M059J (cell line): ENCODE data around the gene HIF1AN. TPM values are rescaled to one million over a fixed set of nuclear protein-coding genes. Genes with fewer than 3 reads are reported as not detected.

Experiments used
- DNase-seq: peaks from one replicate; pipeline ENCODE4 v3.0.0-alpha.2; 2012; ENCODE audit warnings: low read depth
- total RNA-seq: library from RNA; depleted of rRNA; stranded (reverse); fragments of >200 nt; shearing (Covaris generic); gene quantifications from 2 replicates; pipeline ENCODE4 v1.2.3, GENCODE V29; 2014; rRNA removed

Gene HIF1AN
- total RNA-seq, result 5.4 and 8.0 TPM in 2 replicates

DNA sequence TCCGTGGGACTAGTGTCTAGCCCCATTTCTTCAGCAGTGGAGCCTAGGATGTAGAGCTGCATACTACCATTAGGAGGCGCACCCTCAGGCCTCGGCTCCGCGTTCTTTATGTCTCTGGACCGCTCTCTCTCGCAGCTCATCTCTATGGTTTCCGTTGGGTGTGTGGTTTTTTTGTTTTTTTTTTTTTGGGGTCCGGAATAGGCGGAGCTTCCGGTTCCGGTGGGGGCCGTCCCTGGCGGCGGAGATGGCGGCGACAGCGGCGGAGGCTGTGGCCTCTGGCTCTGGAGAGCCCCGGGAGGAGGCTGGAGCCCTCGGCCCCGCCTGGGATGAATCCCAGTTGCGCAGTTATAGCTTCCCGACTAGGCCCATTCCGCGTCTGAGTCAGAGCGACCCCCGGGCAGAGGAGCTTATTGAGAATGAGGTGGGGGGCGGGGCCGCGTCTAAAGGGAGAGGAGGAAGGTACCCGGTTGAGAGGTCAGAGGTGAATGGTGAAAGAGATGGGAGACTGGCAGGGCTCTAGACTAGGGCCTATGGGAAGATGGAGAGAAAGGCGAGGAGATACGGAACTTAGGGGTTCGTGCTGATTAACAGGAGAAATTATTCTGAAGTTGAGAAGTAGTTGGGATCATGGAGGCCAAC is at the start of gene HIF1AN:
TSS of gene HIF1AN (plus strand) at position 229 of the 639 bp plus-strand sequence. CDS start at position 245, 16 bp downstream.
- DNase-seq, result peak; percentile 94

DNA sequence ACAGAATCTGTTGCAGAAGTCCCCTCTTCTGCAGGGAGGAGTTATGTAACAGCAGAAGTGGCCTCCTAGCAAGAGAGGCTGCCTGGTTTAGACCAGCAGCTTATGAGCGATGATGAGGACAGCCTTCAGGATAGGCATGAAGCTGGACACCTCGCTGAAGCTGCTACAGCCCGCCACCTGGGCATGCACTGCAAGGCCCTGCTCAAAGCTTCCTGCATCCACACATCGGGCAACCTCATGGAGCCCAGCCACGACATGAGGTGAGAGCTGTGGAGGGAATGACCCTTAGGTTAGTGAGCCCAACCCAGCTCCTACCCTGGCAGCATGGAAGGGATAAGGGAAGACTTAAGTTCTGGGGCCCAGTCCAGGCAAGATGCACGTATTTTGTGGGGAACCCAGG is 48.2 kb upstream of the HIF1AN start:
- DNase-seq, result no peak

DNA sequence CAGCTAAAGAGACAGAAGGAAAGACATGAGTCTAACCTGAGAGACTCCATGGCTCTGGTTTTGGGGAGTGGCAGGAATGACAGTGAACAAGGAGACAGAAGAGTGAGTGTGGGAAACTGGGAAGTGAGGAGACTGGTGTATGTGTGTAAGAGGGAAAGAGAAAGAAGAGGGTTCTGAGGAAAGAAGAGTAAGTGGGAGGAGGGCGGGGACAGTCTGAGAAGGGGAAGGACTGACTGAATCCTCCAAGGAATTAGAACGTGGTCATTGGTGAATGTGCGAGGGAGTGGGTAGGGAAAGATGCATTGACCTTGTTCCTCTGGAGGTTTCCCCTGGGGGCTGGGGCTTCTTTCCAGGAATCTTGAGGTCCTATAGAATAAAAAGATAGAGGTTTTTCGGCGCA is 46.3 kb upstream of the HIF1AN start:
- no peak for DNase-seq

DNA sequence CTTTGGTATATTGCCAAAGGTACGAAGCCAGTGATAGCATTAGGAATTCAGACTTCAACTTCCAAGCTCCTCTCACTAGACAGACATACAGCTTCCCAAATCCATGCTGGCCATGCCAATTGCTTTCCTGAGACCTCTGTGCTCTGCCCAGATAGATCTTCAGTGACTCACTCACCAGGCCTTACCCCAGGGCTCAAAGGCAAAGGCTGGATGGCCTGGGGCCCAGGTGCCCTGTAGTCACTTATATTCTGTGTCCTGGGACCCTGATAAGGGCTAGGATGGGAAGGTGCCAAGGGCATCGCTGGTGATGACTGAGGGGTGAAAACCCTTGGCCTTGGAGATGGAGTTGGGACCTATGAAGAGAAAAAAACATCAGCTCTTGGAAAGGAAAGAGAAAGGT is 45.2 kb upstream of the HIF1AN start:
- no peak for DNase-seq

DNA sequence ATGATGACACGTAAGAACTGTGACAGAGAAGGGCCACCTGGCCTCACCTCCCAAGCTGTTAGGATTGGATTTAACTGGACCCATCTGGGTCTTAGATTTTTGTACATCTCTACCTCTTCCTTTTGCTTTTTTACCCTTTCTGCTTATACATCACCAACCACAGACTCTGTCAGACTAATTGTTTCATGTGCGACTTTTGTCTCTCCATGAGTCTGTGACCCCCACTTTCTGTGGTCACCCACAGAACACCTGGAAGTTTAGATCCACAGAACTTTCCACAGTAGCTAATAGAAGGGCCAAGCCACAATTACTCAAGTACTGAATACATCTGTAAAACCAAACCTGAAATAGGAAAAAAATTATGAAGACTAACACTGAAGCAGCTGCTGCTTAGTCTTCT is 39.2 kb upstream of the HIF1AN start:
- DNase-seq, result no peak

DNA sequence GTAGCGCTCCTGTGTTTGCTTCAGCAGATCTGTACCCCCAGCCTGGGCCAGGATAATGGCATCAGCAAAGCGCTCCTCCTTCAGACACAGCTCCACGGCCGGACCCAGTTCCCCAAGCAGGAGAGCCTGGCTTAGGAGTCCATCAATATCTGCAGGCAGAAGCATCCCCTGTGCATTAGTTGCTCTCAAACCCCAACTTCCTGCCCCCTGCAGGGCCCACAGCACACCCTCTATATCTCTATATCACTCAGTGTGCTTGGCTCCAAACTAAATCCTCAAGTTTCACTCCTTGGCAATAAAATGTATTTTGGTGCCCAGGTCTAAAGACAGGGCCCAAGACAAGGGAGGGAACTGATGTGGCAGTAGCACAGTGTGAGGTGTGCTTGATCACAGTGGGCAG is 37.7 kb upstream of the HIF1AN start:
- no peak for DNase-seq

DNA sequence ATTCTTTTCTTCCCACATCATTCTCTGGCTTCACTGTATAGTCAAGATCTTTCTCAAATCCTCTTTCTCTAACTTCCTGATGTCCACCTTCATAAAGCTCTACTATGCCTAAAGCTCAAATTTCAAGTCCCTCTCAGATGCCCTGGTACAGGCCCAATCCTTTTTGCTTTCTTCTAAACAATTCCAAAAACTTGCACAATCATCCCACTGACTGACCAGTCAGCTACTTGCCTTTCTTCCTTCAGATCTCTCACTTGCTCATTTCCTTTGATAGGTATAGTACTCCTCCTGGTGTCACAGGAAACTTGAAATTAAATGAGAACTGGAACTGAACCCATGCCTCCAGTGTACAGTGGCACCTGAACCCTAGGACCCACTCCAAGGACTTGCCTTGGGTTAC is 34.3 kb upstream of the HIF1AN start:
- DNase-seq, result no peak

DNA sequence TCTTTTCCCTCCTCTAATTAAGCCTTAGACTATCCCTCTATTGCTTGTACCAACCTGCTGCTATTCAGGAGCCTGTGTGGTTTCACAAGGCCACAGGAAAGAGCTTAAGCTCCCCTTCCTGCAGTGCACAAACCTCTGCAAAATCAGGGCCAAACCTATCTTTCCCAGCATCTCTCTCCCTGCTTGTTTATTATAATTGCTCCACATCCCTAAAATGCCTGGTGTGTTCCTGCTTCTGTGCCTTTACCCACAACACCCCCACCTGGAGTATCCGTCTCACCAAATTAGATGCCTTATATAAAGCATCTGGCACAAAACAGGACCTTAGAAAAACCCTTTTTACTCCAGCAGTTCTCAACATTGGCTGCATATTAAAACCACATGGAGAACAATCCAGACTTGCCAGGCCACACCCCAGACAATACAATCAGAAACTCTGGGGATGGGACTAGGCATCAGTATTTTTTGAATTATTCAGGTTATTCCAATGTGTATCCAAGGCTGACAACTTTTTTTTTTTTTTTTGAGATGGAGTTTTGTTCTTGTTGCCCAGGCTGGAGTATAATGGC is 32.7 kb upstream of the HIF1AN start:
- DNase-seq, result no peak

DNA sequence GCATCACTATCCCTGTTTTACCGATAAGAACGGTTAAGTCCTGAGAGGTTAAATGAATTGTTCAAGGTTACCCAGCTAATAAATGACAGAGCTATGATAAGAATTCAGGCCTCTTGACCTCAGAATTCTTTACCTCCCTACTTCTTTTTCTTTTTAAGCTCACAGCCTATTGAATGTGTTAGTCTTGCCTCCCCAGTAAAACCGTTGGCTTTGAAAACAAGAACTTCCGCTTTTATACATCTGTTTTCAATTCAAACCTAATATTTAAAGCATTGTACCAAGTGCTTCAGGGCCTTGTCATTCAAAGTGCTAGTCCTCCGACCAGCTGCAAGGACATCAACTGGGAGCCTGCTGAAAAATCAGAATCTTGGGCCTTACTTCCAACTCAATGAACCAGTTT is 31.6 kb upstream of the HIF1AN start:
- no peak for DNase-seq

DNA sequence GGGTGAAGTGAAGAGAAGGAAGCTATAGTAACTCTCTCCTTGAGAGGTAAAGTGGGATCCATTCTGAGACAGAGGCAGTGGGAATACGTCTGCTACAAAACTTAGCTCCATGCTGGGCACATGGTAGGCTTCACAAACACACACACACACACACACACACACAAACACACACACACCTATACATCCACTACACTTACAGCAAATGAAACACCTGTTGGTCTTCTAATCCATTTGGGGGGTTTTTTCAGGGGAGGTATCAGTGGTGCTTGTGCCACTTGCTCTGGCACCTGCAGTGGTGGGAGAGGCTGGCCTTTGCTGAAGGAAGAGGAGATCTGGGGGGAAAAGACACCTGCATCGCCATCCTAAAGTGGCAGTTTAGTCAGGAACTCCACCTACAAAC is 30.6 kb upstream of the HIF1AN start:
- DNase-seq, result no peak

DNA sequence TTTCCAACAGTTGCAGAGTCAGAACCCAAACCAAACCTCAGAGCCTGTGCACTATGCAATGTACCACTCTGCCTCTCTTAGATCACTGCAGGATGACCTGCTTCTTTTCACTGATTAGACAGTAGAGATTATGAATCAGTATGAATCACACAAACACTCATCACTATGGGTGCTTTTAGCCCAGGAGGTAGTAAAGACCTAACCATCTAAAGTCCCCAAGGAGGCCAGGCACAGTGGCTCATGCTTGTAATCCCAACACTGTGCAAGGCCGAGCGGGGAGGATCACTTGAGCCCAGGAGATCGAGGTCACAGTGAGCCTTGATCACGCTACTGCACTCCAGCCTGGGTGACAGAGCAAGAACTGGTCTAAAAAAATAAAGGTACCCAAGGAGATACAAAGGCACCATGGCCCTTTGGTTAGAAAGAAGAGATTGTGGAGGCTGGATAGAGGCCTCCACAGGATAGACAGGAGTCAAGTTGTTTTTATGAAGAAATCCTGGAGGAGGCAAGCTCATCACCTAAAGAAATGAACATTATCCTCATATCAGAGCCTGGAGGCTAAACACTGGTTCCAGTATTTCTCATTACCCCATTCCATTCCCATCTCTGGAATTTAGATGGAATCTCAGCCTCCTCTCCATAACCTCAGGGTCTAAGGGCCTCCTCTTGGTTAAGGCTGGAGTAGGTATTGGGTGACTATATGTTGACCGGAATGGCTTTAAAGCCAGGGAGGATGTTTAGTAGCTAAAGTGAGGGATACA is 29.0 kb upstream of the HIF1AN start:
- DNase-seq, result peak; percentile 69

DNA sequence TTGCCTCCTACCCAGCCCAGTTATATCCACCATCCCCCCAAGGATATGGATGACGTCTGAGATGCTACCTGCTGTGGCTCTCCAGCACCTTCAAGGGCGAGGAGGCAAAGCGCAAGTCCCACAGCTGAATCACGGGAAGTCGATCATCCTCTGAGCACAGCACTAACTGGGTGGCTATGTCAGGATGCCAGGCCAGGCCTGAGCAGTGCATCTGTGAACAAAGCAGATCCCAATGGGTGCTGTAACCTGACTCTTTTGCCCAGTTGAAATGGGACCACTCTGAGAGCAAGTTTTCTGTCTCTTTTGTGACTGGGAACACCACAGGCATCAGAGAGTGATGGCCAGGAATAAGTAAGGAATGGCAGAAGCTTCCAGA is 28.4 kb upstream of the HIF1AN start:
- no peak for DNase-seq

DNA sequence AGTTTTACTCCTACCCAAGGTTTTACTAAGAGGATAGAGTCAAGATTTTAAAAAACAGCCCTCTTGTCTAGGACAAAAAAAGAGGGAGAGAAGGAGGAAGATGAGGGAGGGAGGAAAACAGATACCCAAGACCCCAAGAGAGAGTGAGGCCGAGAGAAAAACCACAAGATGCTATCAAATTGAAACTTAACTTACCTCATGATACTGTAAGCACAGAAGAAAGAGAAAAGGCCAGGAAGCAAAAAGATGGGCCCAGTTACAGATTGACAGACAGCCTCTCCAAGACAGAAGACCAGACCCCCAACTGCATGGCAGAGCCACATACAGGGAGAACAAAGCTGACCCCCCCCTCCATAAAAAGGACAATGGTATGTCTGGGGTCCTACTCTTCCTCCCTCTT is 27.5 kb upstream of the HIF1AN start:
- DNase-seq, result no peak

DNA sequence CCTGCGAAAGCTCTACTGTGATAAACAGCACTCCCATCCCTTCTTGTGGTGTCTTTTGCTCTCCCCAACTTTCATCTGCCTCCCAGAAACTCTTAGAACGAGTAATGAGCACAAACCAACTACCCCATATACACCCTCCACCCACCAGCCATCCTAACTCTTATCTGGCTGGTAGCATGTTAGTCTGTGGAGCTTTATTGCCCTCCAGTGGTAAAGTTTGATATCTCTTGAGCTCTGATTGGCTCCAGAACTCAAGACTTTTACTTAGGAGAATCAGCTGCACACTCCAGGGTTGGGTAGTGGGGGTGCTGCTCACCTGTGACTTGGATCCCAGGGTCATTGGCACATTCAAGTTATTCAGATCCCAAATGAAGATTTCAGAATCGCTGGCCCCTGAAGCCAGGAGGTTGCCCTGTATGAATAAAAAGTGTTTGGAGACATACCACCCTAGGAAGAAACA is 27.0 kb upstream of the HIF1AN start:
- peak; percentile 54 for DNase-seq

DNA sequence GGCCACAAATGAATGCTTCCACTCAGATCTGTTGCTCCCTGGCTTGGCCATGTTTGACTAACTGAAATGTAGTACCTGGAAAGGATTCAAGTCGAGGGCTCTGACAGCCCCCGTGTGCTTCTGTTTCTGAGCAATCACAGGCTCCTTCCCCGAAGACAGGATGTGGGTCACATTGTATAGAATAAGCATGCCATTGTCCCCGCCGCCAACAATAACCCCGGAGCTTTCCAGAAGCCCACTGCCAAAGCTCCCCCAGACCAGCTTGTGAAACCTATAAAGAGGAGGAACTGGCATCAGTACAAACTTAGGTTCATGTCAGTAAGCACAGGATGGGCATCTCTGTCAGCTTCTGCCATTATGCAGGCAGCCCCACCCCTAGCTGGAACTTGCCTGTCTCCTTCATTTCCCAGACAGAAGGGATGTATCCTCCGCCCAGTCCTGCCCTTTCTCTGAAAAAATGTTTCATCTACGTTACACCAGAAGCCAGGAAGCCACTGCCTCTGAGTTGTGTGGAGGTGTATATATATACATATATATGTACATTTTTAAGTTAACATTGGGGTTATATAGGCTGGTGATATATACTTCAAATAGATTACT is 26.4 kb upstream of the HIF1AN start:
- DNase-seq, result no peak

DNA sequence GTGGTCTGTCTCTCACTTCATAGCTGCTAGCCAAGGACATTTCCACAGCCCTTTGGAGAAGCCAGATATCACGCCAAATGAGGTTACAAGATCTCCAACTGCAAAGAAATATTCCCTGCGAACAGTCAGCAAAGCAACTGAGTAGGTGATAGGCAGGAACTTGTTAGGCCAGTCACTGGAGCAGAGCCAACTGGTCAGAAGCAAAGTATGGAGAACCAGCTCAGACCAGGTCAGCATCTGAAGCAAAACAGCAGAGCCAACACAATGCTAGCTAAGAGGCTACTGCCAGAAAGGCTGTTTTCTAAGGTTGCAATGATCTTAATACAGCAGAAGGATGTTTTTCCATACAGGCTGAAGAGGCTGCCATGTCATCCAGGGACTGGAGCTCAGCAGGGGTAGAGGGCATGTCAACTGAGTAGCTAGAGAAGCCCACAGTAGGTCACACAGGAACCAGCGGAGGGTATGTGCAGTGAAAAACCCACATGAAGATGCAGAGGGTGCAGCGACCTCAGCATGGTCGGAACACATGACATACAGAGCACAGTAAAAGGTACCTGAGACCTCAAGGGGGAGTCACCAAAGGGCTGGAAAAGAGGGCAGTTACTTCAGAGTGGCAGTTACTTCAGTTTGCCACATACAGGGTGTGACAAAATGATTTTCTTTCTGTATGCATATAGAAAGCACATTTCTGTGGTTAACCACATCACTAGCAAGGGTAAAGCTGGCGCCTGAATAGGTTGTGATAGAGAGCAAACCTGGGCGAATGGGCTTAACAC is 25.0 kb upstream of the HIF1AN start:
- DNase-seq, result no peak

DNA sequence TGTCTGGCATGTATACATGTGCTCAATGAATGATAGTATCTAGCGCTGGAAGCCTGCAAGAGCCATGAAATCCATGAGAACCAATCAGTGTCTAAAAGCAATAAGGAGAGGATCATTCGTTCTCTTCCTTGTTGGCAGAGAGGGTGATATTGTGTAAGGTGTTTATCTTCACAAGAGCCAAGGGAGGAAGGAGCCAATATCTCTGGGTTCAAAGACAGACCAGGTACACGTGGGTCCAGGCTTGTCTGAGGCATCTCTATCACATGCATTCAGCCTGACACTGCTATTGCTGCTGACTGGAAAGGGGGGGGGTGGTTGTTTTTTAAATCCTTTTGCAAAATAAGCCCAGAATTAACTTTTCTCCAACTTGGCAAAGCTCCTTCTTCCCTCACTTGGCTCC is 20.1 kb upstream of the HIF1AN start:
- DNase-seq, result no peak

DNA sequence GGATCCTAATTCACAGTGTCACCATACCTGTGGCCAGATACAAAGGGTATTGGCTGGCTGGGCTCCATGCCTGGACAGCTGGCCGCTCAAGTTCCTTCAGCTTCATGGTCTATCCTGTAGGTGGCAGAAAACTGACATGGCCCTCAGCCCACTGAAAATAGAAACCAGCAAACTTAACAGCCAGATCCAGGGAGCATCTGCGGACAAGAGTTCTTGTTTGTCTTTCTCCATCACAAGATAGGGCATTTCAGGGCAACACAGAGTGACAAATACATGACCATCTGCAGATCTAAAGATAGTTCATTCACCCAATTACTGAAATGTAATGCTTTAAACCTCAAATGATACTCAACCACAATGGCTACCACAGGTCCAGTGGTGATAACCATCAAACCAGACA is 18.9 kb upstream of the HIF1AN start:
- peak; percentile 15 for DNase-seq

DNA sequence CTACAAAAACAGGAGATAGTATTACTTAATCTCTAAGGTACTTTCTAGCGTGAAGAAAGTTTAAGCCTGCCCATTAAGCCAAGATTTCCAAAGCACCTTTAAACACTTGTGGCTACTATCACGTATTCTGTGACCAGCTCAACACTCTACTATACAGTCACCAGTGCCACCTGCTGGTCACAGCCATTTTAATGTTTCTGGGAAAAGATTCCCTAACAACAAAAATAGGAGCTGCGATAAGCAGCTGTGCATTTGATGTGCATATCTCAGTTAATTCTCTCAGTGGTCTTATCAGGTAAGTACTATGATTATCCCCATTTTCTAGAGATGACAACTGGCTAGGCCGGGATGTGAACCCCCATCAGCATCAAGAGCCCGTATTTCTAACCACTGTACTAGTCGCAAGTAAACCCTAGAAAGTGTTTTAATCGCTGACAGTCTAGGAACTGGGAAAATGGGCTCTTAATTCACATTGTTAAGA is 16.9 kb upstream of the HIF1AN start:
- peak; percentile 73 for DNase-seq

DNA sequence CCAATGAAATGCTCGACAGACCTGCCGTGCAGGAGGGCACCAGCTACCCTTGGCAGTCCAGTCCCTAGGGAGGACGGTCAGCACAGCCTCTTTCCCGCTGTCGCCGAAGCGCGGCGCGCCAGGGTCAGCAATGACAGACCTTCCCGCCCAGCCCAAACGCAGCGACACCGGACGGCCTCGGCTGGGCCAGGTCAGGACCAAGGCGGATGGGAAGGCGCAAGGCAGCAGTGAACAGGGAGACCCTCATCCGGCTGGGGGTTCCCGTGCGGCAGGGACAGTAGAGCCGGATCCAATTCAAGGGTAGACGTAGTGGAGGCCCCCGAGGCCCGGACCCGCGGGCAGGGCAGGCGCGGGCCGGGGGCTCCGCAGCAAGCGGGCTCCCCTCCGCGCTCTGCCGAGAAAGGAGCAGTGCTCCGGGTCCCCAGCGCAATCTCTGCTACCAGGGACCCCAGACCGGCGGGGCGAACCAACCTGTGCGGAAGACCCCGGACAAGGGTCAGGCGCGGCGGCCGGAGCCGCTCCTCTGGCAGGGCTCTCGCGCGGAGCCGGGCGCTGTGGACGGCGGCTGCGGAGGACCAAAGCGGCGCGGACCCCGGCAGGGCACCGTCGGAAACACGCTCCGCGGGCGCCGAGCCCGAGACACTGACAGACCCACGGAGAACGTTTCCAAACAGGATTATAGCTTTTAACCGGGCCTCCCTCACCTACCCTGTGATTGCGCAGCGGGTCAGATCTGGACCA is 16.3 kb upstream of the HIF1AN start, which contains the start of gene SEC31B:
TSS of gene SEC31B (minus strand) at position 551 of the 741 bp plus-strand sequence. CDS start 2,909 bp downstream, outside the sequence.
- DNase-seq, result peak; percentile 38

DNA sequence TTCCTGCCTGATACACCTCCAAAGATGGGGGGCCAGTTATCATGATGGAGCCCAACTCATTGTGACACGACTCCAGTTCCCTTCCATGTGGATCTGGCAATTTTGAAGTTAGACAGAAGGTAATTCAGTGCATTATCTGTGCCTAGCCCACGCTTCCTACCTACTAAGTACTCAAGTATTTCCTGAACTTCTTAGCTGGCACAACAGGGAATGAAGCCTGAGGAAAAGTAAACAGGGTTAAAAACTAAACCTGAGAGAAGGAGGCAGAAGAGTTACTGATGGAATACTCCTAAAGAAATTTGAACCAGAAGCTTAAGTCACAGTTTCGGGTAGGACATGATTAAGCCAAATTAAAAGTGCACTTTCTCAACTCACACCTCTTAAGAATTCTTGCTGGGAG is 14.9 kb upstream of the HIF1AN start:
- peak; percentile 54 for DNase-seq
